SKM-1 treated with dmso at 0.1 percent for 144 hours (cell line): ENCODE results near the gene DSTYK.

Source experiments
- DNase-seq: peaks from one replicate; lab custom pipeline; 2025; ENCODE audit not compliant: unreplicated experiment; lab: John Stamatoyannopoulos, UW

Gene DSTYK

GRCh38 chr1:205211169-205211838 lies at the start of gene DSTYK:
Gene DSTYK (minus strand): TSS chr1:205211702. CDS start chr1:205211535, 167 bp downstream.
- DNase-seq = peak; percentile 99

- no peak for DNase-seq
Measured at GRCh38 chr1:205259998-205260397, 48.5 kb upstream of the DSTYK start.

GRCh38 chr1:205259324-205259832 lies 47.9 kb upstream of the DSTYK start:
- no peak for DNase-seq

GRCh38 chr1:205258719-205259118 lies 47.2 kb upstream of the DSTYK start:
- no peak for DNase-seq

- DNase-seq = no peak
Measured at GRCh38 chr1:205258261-205258691, 46.8 kb upstream of the DSTYK start.

GRCh38 chr1:205257735-205258134 lies 46.2 kb upstream of the DSTYK start:
- DNase-seq = no peak

GRCh38 chr1:205256951-205257625 lies 45.6 kb upstream of the DSTYK start:
- no peak for DNase-seq

GRCh38 chr1:205255941-205256780 lies 44.7 kb upstream of the DSTYK start:
- peak; percentile 94 for DNase-seq

- DNase-seq = no peak
Measured at GRCh38 chr1:205251576-205251975, 40.1 kb upstream of the DSTYK start.

- DNase-seq = no peak
Measured at GRCh38 chr1:205250699-205251098, 39.2 kb upstream of the DSTYK start.

GRCh38 chr1:205249651-205250050 lies 38.1 kb upstream of the DSTYK start:
- DNase-seq = no peak

- DNase-seq = no peak
Measured at GRCh38 chr1:205248793-205249601, 37.5 kb upstream of the DSTYK start.

GRCh38 chr1:205247130-205247921 lies 35.8 kb upstream of the DSTYK start:
- no peak for DNase-seq

- DNase-seq = no peak
Measured at GRCh38 chr1:205246351-205247119, 35.0 kb upstream of the DSTYK start.

GRCh38 chr1:205245096-205245495 lies 33.6 kb upstream of the DSTYK start:
- no peak for DNase-seq

- no peak for DNase-seq
Measured at GRCh38 chr1:205244384-205244783, 32.9 kb upstream of the DSTYK start.

GRCh38 chr1:205243350-205244191 lies 32.1 kb upstream of the DSTYK start:
- no peak for DNase-seq

GRCh38 chr1:205241366-205242030 lies 30.0 kb upstream of the DSTYK start:
- DNase-seq = no peak
